NT2/D1 (cell line): ENCODE results near the gene SELPLG.
"Not testable (repeated sequence)": the region's sequence is repeated elsewhere in the genome, so short reads cannot be mapped to it uniquely, and the experiment has no call there.

Experiments
- DNase-seq: peaks from one replicate; pipeline ENCODE4 v3.0.0-alpha.2; 2011; ENCODE audit warnings: low read depth, low spot score
- H3K27me3 ChIP-seq: 2 replicates; pipeline ENCODE4 v1.6.0; 2011; ENCODE audit warnings: mild to moderate bottlenecking; ENCODE audit not compliant: insufficient read length, insufficient read depth
- H3K36me3 ChIP-seq: 2 replicates; pipeline ENCODE4 v1.6.1; 2011; ENCODE audit warnings: mild to moderate bottlenecking, low read length, mixed read lengths; ENCODE audit not compliant: insufficient read depth, insufficient read length
- H3K4me1 ChIP-seq: 2 replicates; pipeline ENCODE4 v1.5.1; 2011; ENCODE audit not compliant: insufficient read depth, insufficient read length
- H3K4me3 ChIP-seq: 2 replicates; pipeline ENCODE4 v1.5.1; 2011; ENCODE audit warnings: low read depth; ENCODE audit not compliant: insufficient read length
- H3K9ac ChIP-seq: 2 replicates; pipeline ENCODE4 v1.6.0; 2011; ENCODE audit warnings: low read depth; ENCODE audit not compliant: insufficient read length
- H3K9me3 ChIP-seq: 2 replicates; pipeline ENCODE4 v1.5.1; 2011; ENCODE audit warnings: mild to moderate bottlenecking, low read length; ENCODE audit not compliant: insufficient read depth
- SUZ12 ChIP-seq: IDR thresholded peaks from 2 replicates; pipeline ENCODE4 v1.6.1; 2011; ENCODE audit not compliant: insufficient read length, insufficient read depth; ENCODE audit errors: extremely low read depth
- YY1 ChIP-seq: IDR thresholded peaks from 2 replicates; pipeline ENCODE4 v1.6.1; 2011; ENCODE audit not compliant: insufficient read length, insufficient read depth
- ZNF274 ChIP-seq: IDR thresholded peaks from 2 replicates; pipeline ENCODE4 v1.6.1; 2011; ENCODE audit warnings: mild to moderate bottlenecking, low read depth, low read length

SELPLG gene

DNA sequence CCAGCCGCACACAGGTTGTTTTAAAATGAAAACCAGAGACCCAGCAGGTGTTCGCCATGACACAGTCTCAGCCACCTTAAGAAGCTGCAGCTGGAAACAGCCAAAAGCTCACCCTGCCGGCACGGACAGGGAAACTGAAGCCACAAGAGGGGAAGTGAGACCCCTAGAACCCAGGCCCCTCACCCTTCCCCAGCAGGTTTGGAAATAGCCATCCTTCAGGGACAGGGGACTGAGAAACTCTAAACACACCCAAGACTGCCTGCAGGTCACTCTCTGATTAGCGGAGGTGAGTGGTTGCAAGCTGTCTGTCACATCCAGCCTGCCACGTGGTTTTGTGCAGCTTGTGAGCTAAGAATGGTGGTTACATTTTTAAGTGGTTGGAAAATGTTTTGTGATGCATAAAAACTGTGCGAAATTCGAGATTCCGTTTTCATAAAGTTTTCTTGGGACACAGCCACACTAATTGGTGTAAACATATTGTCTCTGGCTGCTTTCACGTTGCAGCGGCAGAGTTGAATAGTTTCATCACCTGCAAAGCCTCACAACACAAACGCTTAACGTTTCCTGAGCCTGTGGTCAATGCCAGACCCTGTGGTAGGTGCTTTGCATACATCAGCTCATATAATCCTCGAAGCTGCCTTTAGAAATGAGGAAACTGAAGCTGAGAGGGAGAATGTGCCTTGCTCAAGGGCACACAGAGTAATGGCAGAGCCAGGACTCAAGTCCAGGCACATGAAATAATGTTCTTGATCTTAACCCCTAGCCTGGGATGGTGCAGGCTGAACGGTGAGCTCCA lies 1.7 kb upstream of the SELPLG start:
- Histone ChIP-seq H3K4me3 (no peak overlapping the region), H3K27me3 (no peaks in the 10 kb centered on the region), H3K9me3 (no peaks in the 10 kb centered on the region), H3K9ac (no peak overlapping the region), H3K36me3 (no peaks in the 10 kb centered on the region), H3K4me1 (peaks cover 27% of the 10 kb centered on the region)
- DNase-seq = no peak
- TF ChIP-seq ZNF274 = no peak
- no peak for TF ChIP-seq SUZ12
- TF ChIP-seq YY1 = no peak

DNA sequence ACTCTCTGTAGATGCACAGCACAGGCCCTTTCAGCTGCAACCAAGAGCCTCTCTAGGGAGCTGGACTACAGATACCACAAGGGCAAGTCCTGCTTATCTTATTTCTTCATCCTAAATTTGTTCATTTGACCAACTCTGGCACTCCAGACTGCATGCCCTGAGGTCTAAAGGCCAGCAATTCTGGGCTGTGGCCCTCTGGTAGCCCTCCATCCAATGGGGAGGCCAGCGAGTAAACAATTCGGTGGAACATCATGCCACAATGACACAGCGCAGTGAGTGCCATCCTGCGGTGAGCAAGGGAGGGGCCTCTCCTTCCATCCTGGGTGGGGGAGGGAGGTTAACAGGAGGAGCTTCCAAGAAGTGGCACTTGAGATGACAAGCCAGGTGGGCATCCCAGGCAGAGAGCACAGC lies 652 bp upstream of the SELPLG start:
- H3K36me3 ChIP-seq = no peaks in the 10 kb centered on the region
- H3K27me3 ChIP-seq = no peaks in the 10 kb centered on the region
- H3K9me3 ChIP-seq = no peaks in the 10 kb centered on the region
- H3K4me1 ChIP-seq = peaks cover 34% of the 10 kb centered on the region
- no peak for TF ChIP-seq ZNF274
- TF ChIP-seq YY1 = no peak
- no peak overlapping the region for H3K4me3 ChIP-seq
- DNase-seq = no peak
- no peak overlapping the region for H3K9ac ChIP-seq

DNA sequence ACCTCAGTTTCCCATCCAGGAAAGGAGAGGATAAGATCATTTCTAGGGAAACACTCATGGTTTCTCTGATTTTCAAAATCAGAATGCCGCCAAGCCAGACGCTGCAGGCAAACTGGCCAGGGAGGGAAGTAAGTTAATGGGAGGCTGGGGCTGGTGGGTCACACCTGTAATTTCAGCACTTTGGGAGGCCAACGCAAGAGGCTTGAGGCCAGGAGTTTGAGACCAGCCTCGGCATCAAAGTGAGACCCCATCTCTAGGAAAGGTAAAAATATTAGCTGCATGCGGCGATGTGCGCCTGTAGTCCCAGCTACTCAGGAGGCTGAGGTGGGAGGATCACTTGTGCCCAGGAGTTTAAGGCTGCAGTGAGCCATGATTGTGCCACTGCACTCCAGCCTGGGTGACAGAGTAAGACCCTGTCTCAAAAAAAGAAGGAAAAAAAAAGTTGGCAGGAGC lies 587 bp downstream of the SELPLG start:
- H3K4me1 ChIP-seq = peaks cover 39% of the 10 kb centered on the region
- H3K4me3 ChIP-seq = no peak overlapping the region
- H3K36me3 ChIP-seq = no peaks in the 10 kb centered on the region
- TF ChIP-seq SUZ12 (no peak), YY1 (no peak), ZNF274 (no peak)
- H3K9me3 ChIP-seq = no peaks in the 10 kb centered on the region
- H3K9ac ChIP-seq = no peak overlapping the region
- H3K27me3 ChIP-seq = no peaks in the 10 kb centered on the region
- no peak for DNase-seq

DNA sequence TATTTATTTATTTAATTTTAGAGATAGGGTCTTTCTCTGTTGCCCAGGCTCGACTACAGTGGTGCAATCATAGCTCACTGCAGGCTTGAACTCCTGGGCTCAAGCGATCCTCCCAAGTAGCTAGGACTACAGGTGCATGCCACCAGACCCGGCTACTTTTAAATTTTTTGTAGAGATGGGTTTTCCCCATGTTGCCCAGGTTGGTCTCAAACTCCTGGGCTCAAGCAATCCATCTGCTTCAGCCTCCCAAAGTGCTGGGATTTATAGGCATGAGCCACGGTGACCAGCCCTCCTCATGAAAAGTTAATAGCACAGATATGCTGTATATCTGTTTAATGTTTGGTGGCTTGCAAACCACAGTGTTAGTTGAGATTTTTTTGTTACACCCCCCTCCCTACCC lies 2.4 kb downstream of the SELPLG start:
- H3K9me3 ChIP-seq, H3K27me3 ChIP-seq, H3K36me3 ChIP-seq, H3K9ac ChIP-seq, H3K4me3 ChIP-seq, DNase-seq: not testable (repeated sequence)
- peaks cover 35% of the 10 kb centered on the region for H3K4me1 ChIP-seq

DNA sequence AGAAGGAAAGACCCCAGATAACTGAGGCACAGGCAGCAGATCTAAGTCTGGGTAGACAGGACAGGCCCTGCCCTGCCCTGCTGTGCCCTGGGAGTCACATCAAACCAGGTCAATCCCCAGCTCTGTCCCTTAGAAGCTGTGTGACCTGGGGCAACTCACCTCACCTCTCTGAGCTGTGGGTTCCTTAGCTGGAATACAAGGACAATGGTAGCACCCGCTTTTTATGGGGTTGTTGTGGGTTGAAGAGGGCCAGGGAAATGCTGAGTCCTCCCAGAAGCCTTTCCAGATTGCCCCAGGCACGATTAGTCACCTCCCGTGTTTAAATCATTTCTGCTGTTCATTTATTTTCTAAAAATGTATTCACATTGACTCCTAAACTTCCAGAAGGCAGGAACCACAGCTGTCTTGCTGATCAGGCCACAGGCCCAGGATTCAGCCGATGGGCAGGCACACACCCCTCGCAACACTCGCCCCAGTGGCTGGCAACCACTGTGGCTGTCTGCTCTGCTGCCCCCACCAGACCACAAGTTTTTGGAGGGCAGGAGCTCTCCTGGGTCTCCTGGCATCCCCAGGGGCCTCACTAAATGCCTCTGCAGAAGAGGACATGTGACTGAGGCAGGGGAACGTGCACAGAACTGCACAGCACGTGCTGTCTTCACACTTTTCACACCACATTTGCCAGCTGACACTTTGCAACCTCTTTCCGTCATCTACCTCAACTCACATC lies 3.0 kb downstream of the SELPLG start:
- Histone ChIP-seq H3K36me3 (no peaks in the 10 kb centered on the region), H3K9ac (peak overlapping the region; percentile 68), H3K4me3 (no peak overlapping the region), H3K9me3 (peaks cover 6% of the 10 kb centered on the region; the same call in 1 of the 2 replicates), H3K27me3 (no peaks in the 10 kb centered on the region), H3K4me1 (peaks cover 33% of the 10 kb centered on the region)
- no peak for TF ChIP-seq YY1
- TF ChIP-seq SUZ12 = no peak
- TF ChIP-seq ZNF274 = no peak
- no peak for DNase-seq

DNA sequence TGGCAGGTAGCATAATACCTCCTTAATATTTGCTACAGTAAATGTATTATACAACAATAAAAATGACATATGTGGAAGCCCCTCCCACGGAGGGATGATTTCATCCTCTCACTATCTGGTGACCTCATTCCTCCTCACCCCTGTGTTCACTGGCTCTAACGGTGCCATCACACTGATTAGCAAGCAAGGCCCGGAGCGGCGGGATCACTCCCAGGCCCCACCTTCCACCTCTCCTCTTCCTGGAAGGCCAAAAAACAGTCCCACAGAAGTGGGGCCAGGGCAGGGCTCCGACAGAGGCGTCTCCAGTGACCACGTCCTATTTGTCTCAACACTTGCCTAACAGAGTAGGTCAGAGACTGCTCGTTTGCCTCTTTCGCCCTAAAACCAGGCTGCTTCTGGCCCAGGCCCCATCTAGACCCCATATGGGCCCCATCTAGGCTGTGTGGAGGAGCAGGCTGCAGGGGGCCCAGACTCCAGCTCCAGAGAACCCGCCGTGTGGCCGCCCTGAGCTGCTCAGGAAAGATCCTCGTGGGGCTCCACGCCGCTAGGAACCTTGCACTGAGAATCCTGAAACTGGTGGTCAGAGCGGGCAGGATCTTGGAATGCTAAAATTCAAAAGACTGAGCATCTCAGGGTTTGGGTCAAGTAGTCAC lies 3.7 kb downstream of the SELPLG start:
- Histone ChIP-seq H3K4me1 (peaks cover 28% of the 10 kb centered on the region), H3K9me3 (peaks cover 10% of the 10 kb centered on the region; the same call in 1 of the 2 replicates), H3K4me3 (no peak overlapping the region), H3K9ac (peak overlapping the region; percentile 68), H3K36me3 (no peaks in the 10 kb centered on the region), H3K27me3 (no peaks in the 10 kb centered on the region)
- DNase-seq = no peak
- TF ChIP-seq YY1 (no peak), SUZ12 (no peak), ZNF274 (no peak)

DNA sequence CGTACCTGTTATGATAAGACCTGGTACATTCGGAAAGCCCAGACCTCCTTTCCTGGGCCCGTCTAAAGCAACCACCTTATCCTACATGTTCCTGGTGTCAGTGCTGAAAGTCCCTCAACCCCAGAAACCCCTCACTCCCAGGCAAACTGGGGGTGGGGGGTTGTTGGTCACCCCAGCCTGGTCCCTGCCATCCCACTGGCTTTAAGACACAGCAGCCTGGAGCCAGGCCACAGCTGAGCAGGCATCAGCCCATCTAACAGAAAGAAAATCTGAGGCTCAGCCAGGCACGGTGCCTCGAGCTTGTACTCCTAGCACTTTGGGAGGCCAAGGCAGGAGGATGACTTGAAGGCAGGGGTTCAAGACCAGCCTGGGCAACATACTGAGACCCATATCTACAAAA lies 4.5 kb downstream of the SELPLG start:
- Histone ChIP-seq H3K27me3 (no peaks in the 10 kb centered on the region), H3K36me3 (no peaks in the 10 kb centered on the region), H3K4me1 (peaks cover 23% of the 10 kb centered on the region), H3K9ac (no peak overlapping the region), H3K4me3 (no peak overlapping the region), H3K9me3 (peaks cover 10% of the 10 kb centered on the region; the same call in 1 of the 2 replicates)
- TF ChIP-seq SUZ12 (no peak), YY1 (no peak), ZNF274 (no peak)
- no peak for DNase-seq
